Neuron (in vitro differentiated cells): ENCODE results near the gene PAK2.
"Not testable (repeated sequence)": the region's sequence is repeated elsewhere in the genome, so short reads cannot be mapped to it uniquely, and the experiment has no call there.

Source experiments
- H2AFZ ChIP-seq: one replicate; pipeline ENCODE4 v1.6.1; 2013; ENCODE audit warnings: low read depth, mild to moderate bottlenecking, inconsistent platforms, low read length, moderate library complexity
- H3K27me3 ChIP-seq: one replicate; pipeline ENCODE4 v1.6.1; 2013; ENCODE audit warnings: low read length; ENCODE audit not compliant: insufficient read depth
- H3K36me3 ChIP-seq: one replicate; pipeline ENCODE4 v1.6.1; 2013; ENCODE audit warnings: low read length; ENCODE audit not compliant: insufficient read depth
- H3K4me1 ChIP-seq: one replicate; pipeline ENCODE4 v1.6.1; 2013; ENCODE audit warnings: low read length; ENCODE audit not compliant: insufficient read depth
- H3K4me3 ChIP-seq: 2 replicates; pipeline ENCODE4 v1.5.1; 2013; ENCODE audit warnings: mild to moderate bottlenecking, low read length, moderate library complexity
- H3K9me3 ChIP-seq: one replicate; pipeline ENCODE4 v1.6.1; 2013; ENCODE audit warnings: low read length

Gene PAK2

GRCh38 chr3:196711838-196712513 is 27.7 kb upstream of the PAK2 start, which contains the start of the genes CEP19 and PIGX:
TSS of gene CEP19 (minus strand) at chr3:196712250. CDS start at chr3:196708657, 3,593 bp downstream.
TSS of gene PIGX (plus strand) at chr3:196712377.
- Histone ChIP-seq H3K9me3 (no peaks in the 10 kb centered on the region), H3K4me3 (peak within 1 kb of the TSS; percentile 86), H3K36me3 (no peaks in the 10 kb centered on the region), H3K27me3 (no peaks in the 10 kb centered on the region), H3K4me1 (no peaks in the 10 kb centered on the region), H2AFZ (peak within 1 kb of the TSS; percentile 64)

DNA sequence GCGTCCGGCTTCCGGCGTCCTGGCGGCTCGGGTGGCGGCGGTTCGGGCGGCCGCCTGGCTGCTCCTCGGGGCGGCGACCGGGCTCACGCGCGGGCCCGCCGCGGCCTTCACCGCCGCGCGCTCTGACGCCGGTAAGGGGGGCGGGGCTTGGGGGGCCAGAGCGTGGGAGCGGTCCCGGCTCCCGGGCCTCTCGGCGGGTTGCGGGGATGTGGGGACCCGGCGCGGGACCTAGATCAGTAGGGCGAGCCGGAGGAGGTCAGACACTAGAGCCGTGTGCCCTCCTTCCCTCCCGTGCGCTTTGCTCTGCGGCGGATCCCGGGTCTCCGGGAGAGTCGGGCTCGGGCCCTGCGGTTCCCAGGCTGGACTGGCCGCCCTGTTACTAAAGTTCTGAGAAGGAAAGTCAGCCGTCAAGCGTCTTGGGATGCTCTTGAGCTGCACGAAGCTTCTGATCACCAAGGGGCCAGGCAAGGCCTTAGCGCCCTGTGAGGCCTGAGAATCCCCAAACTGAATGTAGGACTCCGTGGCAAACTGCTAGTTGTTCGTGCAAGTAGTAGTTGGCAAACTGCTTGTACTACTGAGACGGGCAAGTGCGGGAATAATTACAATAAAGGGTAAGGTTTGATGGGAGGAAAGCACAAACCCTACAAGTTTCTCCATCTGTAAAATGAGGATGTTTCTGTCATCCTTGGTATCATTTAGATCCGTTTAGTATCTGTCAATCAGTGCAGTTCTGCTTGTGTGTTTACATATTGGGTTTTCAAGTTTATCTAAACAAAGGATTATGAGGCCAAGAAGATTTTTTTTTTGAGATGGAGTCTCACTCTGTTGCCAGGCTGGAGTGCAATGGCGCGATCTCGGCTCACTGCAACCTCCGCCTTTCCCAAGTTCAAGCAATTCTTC is 26.9 kb upstream of the PAK2 start:
- H3K27me3 ChIP-seq = no peaks in the 10 kb centered on the region
- peak overlapping the region; percentile 86 for H3K4me3 ChIP-seq
- H3K4me1 ChIP-seq = no peaks in the 10 kb centered on the region
- H3K9me3 ChIP-seq = no peaks in the 10 kb centered on the region
- no peaks in the 10 kb centered on the region for H3K36me3 ChIP-seq
- H2AFZ ChIP-seq = peak overlapping the region; percentile 64

- peaks cover 19% of the 10 kb centered on the region for H3K36me3 ChIP-seq
- not testable (repeated sequence) for H2AFZ ChIP-seq, H3K4me1 ChIP-seq, H3K4me3 ChIP-seq, H3K27me3 ChIP-seq
- peaks cover 16% of the 10 kb centered on the region for H3K9me3 ChIP-seq
These were observed 22.5 kb upstream of the PAK2 start for GRCh38 chr3:196717162-196717561.

- H3K4me1 ChIP-seq = no peaks in the 10 kb centered on the region
- H3K27me3 ChIP-seq = no peaks in the 10 kb centered on the region
- no peak overlapping the region for H2AFZ ChIP-seq
- peaks cover 16% of the 10 kb centered on the region for H3K9me3 ChIP-seq
- no peak overlapping the region for H3K4me3 ChIP-seq
- peaks cover 34% of the 10 kb centered on the region for H3K36me3 ChIP-seq
These were observed 18.6 kb upstream of the PAK2 start for GRCh38 chr3:196721097-196721496.

GRCh38 chr3:196726788-196727675 is 12.6 kb upstream of the PAK2 start:
- Histone ChIP-seq H3K9me3 (no peaks in the 10 kb centered on the region), H3K36me3 (peaks cover 39% of the 10 kb centered on the region)

DNA sequence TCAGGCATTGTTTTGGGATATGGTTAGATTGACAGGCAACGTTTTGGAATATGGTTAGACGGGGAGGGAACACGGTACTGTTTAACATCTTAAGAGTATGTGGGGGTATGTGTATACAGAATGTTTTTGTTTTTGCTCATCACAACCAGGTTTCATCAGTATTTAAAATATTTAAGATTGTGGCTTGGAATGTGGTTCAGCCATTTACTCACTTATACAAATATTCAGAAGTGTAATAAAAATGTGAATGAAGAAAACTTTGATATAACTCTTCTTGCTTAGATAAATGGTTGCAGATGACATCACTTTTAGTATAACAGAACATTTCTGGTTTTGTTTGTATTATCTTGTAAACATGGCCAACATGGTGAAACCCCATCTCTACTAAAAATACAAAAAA is 3.9 kb upstream of the PAK2 start:
- H3K4me3 ChIP-seq = no peak overlapping the region
- peaks cover 6% of the 10 kb centered on the region for H3K9me3 ChIP-seq
- no peaks in the 10 kb centered on the region for H3K4me1 ChIP-seq
- H2AFZ ChIP-seq = no peak overlapping the region
- H3K36me3 ChIP-seq = peaks cover 21% of the 10 kb centered on the region
- no peaks in the 10 kb centered on the region for H3K27me3 ChIP-seq

More at GRCh38 chr3:196726788-196727675, 12.6 kb upstream of the PAK2 start:
- Histone ChIP-seq H3K4me3 (no peak overlapping the region), H2AFZ (no peak overlapping the region), H3K4me1 (no peaks in the 10 kb centered on the region), H3K27me3 (no peaks in the 10 kb centered on the region)

DNA sequence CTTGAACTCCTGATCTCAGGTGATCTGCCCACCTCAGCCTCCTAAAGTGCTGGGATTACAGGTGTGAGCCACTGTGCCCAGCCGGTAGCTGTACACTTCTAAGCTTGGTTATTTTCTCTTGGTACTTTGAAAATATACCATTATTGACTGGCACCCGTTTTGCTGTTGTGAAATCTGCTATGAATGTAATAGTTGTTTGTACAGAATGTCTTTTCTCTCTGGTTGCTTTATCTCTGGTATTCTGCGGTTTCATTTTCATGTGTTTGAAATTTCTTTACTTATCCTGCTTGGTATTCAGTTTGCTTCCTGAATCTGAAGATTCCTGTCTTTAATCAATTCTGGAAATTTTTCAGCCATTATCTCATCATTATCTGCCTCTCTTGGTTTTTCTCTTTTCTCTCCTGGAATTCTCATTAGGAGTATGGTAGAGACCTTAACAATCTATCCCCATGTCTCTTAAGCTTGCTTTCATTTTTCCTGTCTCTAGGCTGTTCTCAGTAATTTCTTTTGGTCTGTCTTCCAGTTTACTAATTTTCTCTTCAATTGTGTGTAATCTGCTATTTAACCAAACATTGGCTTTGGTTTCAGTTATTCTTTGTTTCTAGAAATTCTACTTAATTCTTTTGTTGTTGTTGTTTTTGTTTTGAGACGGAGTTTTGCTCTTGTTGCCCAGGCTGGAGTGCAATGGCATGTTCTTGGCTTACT is 2.8 kb upstream of the PAK2 start:
- H3K27me3 ChIP-seq = no peaks in the 10 kb centered on the region

DNA sequence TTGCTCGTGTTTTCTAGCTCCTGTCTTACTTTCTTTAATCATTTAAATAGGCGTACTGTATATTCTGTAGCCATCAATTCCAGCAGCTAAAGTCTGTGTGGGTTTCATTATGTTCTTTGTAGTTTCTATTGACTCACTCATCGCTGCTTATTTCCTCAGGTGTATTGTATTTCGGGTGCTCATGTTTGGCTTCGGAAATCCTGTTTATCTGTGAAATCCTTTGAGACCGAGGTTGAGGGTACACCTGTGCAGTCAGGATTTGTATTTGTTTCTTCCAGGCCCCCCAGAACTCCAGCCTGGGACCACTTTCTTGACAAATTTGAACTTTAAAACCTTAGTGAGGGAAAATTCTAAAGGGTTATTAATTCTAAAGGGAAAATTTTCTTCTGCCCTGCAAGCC is 2.0 kb upstream of the PAK2 start:
- H3K36me3 ChIP-seq = peaks cover 17% of the 10 kb centered on the region
- H3K9me3 ChIP-seq = peaks cover 6% of the 10 kb centered on the region
- H3K4me3 ChIP-seq = no peak overlapping the region
- H2AFZ ChIP-seq = no peak overlapping the region
- peaks cover 7% of the 10 kb centered on the region for H3K4me1 ChIP-seq
- H3K27me3 ChIP-seq = no peaks in the 10 kb centered on the region

More for the DNA sequence above, 2.8 kb upstream of the PAK2 start:
- Histone ChIP-seq H3K4me1 (peaks cover 7% of the 10 kb centered on the region), H2AFZ (no peak overlapping the region), H3K4me3 (no peak overlapping the region), H3K36me3 (peaks cover 17% of the 10 kb centered on the region), H3K9me3 (peaks cover 6% of the 10 kb centered on the region)

GRCh38 chr3:196740481-196741248 is 1.0 kb downstream of the PAK2 start:
- peak overlapping the region; percentile 58 for H2AFZ ChIP-seq
- peaks cover 8% of the 10 kb centered on the region for H3K9me3 ChIP-seq
- H3K27me3 ChIP-seq = no peaks in the 10 kb centered on the region
- peak overlapping the region; percentile 77 for H3K4me3 ChIP-seq
- H3K4me1 ChIP-seq = peaks cover 7% of the 10 kb centered on the region
- no peaks in the 10 kb centered on the region for H3K36me3 ChIP-seq

DNA sequence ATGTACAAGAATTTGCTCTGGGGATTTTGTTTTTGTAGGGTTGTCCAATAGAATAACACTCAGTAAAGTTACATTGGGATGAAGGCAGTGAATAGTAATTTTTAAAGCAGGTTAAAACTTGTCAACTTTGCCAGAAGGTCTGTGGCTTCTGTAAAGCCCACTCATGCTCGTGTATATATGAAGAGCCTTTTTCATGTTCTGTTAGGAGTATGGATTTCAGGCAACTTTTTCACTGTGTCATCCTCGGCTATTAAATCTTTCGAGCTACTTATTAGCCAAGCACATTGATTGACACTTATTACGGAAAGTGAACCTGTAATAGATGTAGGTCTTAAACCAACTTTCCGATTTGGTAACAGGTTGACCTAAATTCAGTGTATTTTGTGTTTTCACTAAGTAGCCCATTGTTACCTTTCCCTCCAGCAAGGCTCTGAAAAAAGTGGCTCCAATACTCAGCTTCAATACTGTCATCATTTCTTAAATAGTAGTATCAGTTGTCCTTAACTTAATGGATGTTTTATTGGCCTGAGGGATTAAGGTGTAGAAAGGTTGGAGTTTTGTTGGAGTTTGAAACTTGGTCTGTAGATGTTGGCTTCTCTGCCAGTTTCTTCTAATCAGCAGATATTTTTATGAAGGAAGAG is 1.7 kb downstream of the PAK2 start:
- Histone ChIP-seq H3K27me3 (no peaks in the 10 kb centered on the region), H3K9me3 (peaks cover 8% of the 10 kb centered on the region), H3K4me1 (peaks cover 7% of the 10 kb centered on the region), H3K4me3 (peak overlapping the region; percentile 77), H2AFZ (no peak overlapping the region), H3K36me3 (no peaks in the 10 kb centered on the region)

DNA sequence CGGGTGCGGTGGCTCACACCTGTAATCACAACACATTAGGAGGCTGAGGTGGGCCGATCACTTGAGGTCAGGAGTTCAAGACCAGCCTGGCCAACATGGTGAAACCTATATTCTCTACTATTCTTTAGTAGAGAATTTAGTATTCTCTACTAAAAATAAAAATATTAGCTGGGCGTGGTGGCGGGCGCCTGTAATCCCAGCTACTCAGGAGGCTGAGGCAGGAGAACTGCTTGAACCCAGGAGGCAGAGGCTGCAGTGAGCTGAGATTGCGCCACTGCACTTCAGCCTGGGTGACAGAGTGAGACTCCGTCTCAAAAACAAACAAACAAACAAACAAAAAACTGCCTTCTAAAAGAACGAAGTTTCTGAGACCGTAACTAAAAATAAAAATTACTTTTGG is 3.9 kb downstream of the PAK2 start:
- H3K4me3 ChIP-seq, H2AFZ ChIP-seq, H3K36me3 ChIP-seq, H3K9me3 ChIP-seq, H3K27me3 ChIP-seq, H3K4me1 ChIP-seq: not testable (repeated sequence)
